Subcutaneous adipose tissue (tissue), 4 donors: ENCODE measurements around the gene DSG3. TPM values are rescaled to one million over a fixed set of nuclear protein-coding genes. Genes with fewer than 3 reads are reported as not detected.

ENCODE experiments used
- CTCF ChIP-seq: fragments of 450-650 bp; IDR thresholded peaks from one replicate; pipeline ENCODE4 v1.5.1; 2016; ENCODE audit warnings: low read depth, mild to moderate bottlenecking, control low read depth, antibody characterized with exemption, moderate library complexity
- total RNA-seq, 4 donors: library from RNA; depleted of rRNA; stranded (reverse); fragments of >200 nt; gene quantifications; one replicate each; pipeline ENCODE4 v1.1.0, GENCODE V29; 2016

DSG3 gene
- total RNA-seq, 4 donors from 2014 or later = not detected

- no peak for TF ChIP-seq CTCF
Observed at GRCh38 chr18:31482051-31482450, 34.5 kb downstream of the DSG3 start.

- TF ChIP-seq CTCF = no peak
Observed at GRCh38 chr18:31483396-31483795, 35.9 kb downstream of the DSG3 start.

DNA sequence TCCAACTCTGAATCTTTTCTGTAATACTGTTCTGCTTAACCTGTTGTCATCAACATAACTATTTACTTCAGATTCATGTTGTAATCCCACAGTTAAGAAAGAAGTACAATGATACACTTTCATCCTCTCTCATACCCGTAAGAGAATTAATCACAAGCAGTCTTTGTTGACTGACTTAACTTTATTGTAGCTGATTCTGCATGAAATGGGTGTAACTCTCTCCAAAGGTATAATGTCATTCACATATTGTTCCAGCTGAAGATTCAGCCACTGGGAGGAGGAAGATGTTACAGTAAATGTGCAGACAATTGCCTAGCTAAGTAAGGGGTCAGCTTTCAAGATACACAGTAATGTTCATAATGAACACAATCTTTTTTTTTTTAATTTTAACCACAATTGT lies 36.9 kb downstream of the DSG3 start:
- no peak for TF ChIP-seq CTCF

- TF ChIP-seq CTCF = no peak
Observed at GRCh38 chr18:31486165-31486564, 38.6 kb downstream of the DSG3 start.

DNA sequence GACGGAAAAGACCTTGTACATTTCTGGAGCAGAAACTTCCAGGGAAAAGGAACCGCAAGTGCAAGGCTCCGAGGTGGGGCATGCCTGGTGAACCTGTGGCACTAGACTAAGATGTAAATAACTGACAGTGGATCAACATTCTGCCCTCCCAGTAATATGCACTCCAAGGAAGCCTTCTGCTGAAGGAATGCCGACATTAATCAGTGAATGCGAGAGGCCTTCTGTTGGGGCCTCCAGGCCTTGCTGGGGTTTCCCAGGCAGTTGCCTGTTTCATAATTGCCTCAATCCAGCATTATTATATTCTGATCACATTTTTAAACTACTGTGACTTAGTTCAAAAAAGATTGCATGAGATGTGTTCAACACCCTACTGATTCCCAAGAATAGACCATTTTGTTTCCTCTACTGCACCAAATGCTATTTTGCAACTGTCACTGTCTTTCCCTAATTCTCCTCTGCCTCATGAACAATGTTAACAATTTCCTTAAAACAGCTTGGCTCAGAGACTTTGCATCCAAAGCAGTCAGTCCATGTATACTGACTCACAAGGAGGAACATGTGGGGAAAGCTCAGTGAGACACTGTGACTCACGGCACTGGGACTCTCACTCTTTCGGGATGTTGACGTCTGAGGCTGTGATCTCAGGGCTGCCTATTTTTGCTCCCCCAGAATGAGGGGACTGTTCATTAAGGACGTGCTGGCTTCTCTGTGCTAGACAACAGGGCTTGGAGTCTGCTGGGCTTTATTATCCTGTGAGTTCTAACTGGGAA lies 39.9 kb downstream of the DSG3 start:
- no peak for TF ChIP-seq CTCF

DNA sequence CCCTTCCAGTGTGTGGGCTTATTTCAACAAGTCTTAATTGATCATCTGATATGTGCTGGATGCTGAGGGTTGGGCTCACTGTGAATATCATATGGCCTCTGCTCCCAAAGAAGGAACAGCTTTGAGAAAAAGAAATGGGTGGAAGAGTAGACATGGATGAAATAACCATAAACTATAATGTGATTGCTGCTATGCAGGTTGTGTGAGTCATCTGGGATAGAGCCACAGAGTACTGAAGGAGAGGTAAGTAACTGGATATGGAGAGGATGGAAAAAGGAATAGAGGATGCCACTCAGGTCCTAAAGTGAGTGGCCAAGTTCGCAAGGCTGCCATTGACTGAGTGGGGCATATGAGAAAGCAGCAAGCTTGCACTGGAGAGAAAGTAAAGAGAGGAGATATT lies 41.8 kb downstream of the DSG3 start:
- no peak for TF ChIP-seq CTCF

GRCh38 chr18:31490387-31490786 lies 42.8 kb downstream of the DSG3 start:
- no peak for TF ChIP-seq CTCF
